ENCODE measurements around the gene PRDM10.

PRDM10 gene

GRCh38 chr11:129856036-129856435 is 146.6 kb downstream of the PRDM10 start:
- Histone ChIP-seq H3K4me3 (no peak overlapping the region), H3K27ac (no peak overlapping the region)

DNA sequence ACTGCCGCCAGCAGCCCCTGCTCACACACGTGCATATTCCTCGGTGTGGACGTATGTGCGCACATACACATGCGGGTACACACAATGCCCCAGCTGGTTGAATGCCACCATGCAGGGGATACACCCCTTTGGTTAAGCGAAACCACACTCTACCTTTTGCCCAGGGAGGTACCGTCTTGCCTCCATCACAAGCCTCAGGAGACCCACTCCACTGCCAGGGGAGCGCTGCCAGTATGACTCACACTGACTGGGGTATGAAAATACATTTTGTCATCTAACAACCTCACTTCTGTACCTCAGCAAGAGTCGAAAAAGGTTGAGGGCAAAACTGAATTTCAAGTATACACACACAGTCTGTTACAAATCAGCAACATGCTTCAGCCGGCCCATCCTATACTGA is 147.5 kb downstream of the PRDM10 start:
- H3K27ac ChIP-seq, result peak overlapping the region in 2 of 21 experiments; percentile 66 to 76
- H3K4me3 ChIP-seq, result no peak overlapping the region

DNA sequence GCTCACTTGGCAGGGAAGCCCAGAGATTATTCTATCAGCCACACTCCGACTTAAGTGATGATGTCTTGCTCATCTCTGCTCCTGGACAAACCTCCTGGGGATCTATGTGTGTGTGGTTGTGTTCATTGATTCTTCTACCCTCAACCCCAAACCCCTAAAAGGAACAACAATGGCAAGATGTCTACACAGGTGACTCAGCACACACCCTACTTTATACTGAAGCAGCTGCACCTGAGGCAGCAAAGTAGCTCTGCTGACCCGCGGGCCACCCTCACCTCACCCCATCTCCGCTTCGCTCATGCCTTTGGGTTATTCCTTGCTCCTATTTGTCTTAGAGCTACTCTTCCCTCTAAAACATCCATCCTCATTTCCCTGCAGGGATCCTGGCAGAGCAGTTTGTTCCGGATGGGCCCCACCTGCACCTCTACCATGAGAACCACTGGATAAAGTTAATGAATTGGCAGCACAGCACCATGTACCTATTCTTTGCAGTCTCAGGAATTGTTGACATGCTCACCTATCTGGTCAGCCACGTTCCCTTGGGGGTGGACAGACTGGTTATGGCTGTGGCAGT is 148.3 kb downstream of the PRDM10 start:
- H3K27ac ChIP-seq, result peak overlapping the region in 7 of 21 experiments; percentile 11 to 76 (median 50)
- no peak overlapping the region for H3K4me3 ChIP-seq

DNA sequence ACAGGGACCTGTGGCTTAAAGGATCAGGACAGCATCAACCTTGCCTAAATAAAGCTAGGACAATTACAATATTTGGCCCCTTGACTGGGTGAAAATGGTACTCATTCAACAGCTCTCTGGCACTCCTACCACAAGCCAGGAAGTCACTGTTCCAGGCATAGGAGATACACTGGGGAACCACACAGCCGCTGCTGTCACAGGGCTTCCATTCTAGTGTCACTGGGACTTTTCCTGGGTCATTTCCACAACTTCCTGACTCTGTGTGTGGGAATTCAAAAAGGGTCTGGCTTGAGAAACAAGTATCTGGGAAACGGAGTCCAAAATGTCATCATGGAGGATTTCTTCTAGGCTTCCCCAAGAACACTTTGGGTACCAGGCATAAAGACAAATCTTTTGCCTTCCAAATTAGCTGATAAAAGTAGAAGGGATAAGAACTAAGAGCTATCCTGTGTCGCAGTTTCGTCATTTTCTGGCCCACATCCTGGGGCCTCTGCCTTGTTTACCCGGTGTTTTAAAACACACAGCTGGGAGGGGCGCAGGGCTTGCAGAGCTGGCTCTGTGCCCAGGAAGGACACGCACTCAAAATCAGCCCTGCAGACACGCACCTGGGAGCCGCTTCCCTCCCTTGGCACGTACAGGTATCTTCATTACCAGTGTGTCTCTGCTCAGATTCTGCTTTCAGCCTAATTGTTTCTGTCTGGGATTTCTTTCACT is 149.0 kb downstream of the PRDM10 start:
- no peak overlapping the region for H3K4me3 ChIP-seq
- H3K27ac ChIP-seq, result peak overlapping the region in 13 of 21 experiments; percentile 21 to 76 (median 50)

- Histone ChIP-seq H3K4me3 (no peak overlapping the region), H3K27ac (no peak overlapping the region)
These were observed 150.4 kb downstream of the PRDM10 start for GRCh38 chr11:129852125-129852740.

Measured in skin epidermis (tissue), 12 donors.